ENCODE results near the gene EIF3C.
"Not testable (repeated sequence)": the region's sequence is repeated elsewhere in the genome, so short reads cannot be mapped to it uniquely, and the experiment has no call there.

DNA sequence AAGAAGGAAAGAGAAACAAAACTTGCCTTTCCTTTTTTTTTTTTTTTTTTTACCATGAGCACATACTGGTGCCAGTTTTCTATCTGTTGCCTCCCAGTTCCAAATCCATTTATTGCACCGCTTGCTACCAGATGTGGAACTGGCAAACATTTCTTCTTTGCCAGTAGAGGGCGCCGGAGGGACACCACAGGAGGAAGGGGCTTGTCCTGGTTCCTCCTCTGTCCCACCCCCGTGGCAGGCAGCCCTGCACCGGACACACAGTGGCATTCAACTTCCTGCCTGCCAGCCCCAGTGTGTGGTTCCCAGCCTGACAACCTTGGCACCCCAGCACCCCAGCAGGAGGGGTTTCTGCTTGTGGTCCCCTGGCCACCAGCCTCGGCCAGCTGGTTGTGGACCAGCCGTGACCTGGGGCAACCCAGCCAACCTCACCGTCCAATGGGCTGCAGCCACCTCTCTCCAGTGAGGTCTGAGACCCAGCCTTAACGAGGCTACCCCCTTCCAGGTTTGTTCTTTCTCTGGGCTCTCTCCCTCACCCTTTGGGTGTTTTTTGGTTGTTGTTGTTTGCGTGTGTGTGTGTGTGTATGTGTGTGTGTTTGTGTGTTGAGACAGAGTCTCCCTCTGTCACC, 22.8 kb upstream of the EIF3C start:
- not testable (repeated sequence) for TF ChIP-seq RAD21 (IDR thresholded peaks at IDR 0.05 in 1 of 2, conservative IDR thresholded peaks at IDR 0.05 in 1 of 2; ENCODE audit: low read depth in 2 of 2, low read length in 2 of 2); POLR2A (IDR thresholded peaks at IDR 0.05; ENCODE audit: control extremely low read depth in 1 of 2, low read depth in 2 of 2, low read length in 2 of 2); POLR2AphosphoS5 (IDR thresholded peaks at IDR 0.05; ENCODE audit: low read depth, low read length); BCL11A (IDR thresholded peaks at IDR 0.05; ENCODE audit: low read depth in 2 of 2, low read length in 2 of 2); SIX5 (IDR thresholded peaks at IDR 0.05; ENCODE audit: low read depth, low read length); EZH2 (IDR thresholded peaks at IDR 0.05; ENCODE audit: low read depth, low read length, severe bottlenecking); YY1 (IDR thresholded peaks at IDR 0.05; ENCODE audit: low read depth, low read length); TBP (IDR thresholded peaks at IDR 0.05; ENCODE audit: low read depth, low read length); FOSL1 (IDR thresholded peaks at IDR 0.05; ENCODE audit: insufficient read depth, low read depth, low read length); POU5F1 (IDR thresholded peaks at IDR 0.05; ENCODE audit: low read depth, low read length); EP300 (IDR thresholded peaks at IDR 0.05; ENCODE audit: borderline replicate concordance in 1 of 2, low read depth in 2 of 2, low read length in 2 of 2)
- TF ChIP-seq, protein P1, sequence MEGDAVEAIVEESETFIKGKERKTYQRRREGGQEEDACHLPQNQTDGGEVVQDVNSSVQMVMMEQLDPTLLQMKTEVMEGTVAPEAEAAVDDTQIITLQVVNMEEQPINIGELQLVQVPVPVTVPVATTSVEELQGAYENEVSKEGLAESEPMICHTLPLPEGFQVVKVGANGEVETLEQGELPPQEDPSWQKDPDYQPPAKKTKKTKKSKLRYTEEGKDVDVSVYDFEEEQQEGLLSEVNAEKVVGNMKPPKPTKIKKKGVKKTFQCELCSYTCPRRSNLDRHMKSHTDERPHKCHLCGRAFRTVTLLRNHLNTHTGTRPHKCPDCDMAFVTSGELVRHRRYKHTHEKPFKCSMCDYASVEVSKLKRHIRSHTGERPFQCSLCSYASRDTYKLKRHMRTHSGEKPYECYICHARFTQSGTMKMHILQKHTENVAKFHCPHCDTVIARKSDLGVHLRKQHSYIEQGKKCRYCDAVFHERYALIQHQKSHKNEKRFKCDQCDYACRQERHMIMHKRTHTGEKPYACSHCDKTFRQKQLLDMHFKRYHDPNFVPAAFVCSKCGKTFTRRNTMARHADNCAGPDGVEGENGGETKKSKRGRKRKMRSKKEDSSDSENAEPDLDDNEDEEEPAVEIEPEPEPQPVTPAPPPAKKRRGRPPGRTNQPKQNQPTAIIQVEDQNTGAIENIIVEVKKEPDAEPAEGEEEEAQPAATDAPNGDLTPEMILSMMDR (IDR thresholded peaks at IDR 0.05; ENCODE audit: control extremely low read depth in 1 of 3, insufficient read depth in 1 of 3, low read depth in 1 of 3, low read length in 3 of 3) = not testable (repeated sequence)
- TF ChIP-seq, protein P2, sequence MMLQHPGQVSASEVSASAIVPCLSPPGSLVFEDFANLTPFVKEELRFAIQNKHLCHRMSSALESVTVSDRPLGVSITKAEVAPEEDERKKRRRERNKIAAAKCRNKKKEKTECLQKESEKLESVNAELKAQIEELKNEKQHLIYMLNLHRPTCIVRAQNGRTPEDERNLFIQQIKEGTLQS (IDR thresholded peaks at IDR 0.05; ENCODE audit: insufficient read depth, low read depth, low read length) = not testable (repeated sequence)
- TF ChIP-seq, protein P3, sequence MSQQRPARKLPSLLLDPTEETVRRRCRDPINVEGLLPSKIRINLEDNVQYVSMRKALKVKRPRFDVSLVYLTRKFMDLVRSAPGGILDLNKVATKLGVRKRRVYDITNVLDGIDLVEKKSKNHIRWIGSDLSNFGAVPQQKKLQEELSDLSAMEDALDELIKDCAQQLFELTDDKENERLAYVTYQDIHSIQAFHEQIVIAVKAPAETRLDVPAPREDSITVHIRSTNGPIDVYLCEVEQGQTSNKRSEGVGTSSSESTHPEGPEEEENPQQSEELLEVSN (IDR thresholded peaks at IDR 0.05) = not testable (repeated sequence)
